H1 (cell line): Measurements from ENCODE around the gene MTCH2. TPM values are rescaled to one million over a fixed set of nuclear protein-coding genes. Genes with fewer than 3 reads are reported as not detected.

Experiments used
- CTCF ChIA-PET: fragments of 300-600 bp; sonication (Branson Sonifier 250); formaldehyde crosslinking; loops from one replicate; lab custom pipeline; 2021; ENCODE audit not compliant: partially characterized antibody; lab: Charles Lee
- POLR2A ChIA-PET: fragments of 300-600 bp; sonication (Branson Sonifier 250); formaldehyde crosslinking; loops from one replicate; lab custom pipeline; 2021; ENCODE audit warnings: inconsistent platforms; ENCODE audit not compliant: partially characterized antibody; lab: Charles Lee
- DNase-seq, 2 experiments: peaks; one replicate each; pipeline versions ENCODE4 v3.0.0 to v3.0.0-alpha.2; 2010 to 2022; ENCODE audit warnings: low spot score in 2 of 2, low read depth in 1 of 2, mixed read lengths in 1 of 2
- FAIRE-seq: peaks from 2 replicates; lab custom pipeline; 2011; peaks lifted over from hg19 to GRCh38; lab: Jason Lieb, UNC
- H2AFZ ChIP-seq: 2 replicates; pipeline ENCODE4 v1.8.1; 2012; ENCODE audit warnings: low read length, inconsistent platforms
- H2AK5ac ChIP-seq: 2 replicates; pipeline ENCODE4 v1.6.1; 2013; ENCODE audit warnings: low read depth, low read length
- H2BK120ac ChIP-seq: replicated peaks from 2 replicates; pipeline ENCODE3; 2013; ENCODE audit warnings: low read depth, low read length, inconsistent platforms
- H2BK12ac ChIP-seq: 2 replicates; pipeline ENCODE4 v1.6.1; 2013; ENCODE audit warnings: low read depth, low read length
- H2BK15ac ChIP-seq: 2 replicates; pipeline ENCODE4 v1.6.1; 2013; ENCODE audit warnings: low read length
- H2BK20ac ChIP-seq: 2 replicates; pipeline ENCODE4 v1.6.1; 2013; ENCODE audit warnings: low read length
- H2BK5ac ChIP-seq: 2 replicates; pipeline ENCODE4 v1.6.1; 2013; ENCODE audit warnings: low read depth, low read length
- H3K14ac ChIP-seq: 2 replicates; pipeline ENCODE4 v1.6.1; 2013; ENCODE audit warnings: inconsistent platforms; ENCODE audit not compliant: insufficient read length
- H3K18ac ChIP-seq: 2 replicates; pipeline ENCODE4 v1.6.1; 2013; ENCODE audit warnings: low read length; ENCODE audit errors: extremely low read depth
- H3K23ac ChIP-seq: 2 replicates; pipeline ENCODE4 v1.6.1; 2013; ENCODE audit warnings: inconsistent platforms; ENCODE audit not compliant: insufficient read length
- H3K23me2 ChIP-seq: 2 replicates; pipeline ENCODE4 v1.6.1; 2013; ENCODE audit warnings: low read depth, low read length
- H3K27ac ChIP-seq: 2 replicates; pipeline ENCODE4 v1.6.1; 2011; ENCODE audit warnings: low read depth, low read length, inconsistent platforms
- H3K27me3 ChIP-seq, 4 experiments: replicated peaks in 1 of 4; 1 replicate in 1 of 4; 2 replicates in 3 of 4; pipeline versions ENCODE4 v1.6.1 to v1.8.1; 2011 to 2013; ENCODE audit warnings: low read length in 3 of 4, mild to moderate bottlenecking in 3 of 4, inconsistent platforms in 2 of 4, mixed read lengths in 2 of 4, moderate library complexity in 1 of 4; ENCODE audit not compliant: control insufficient read depth in 3 of 4, insufficient read depth in 3 of 4; ENCODE audit errors: extremely low read depth in 1 of 4
- H3K36me3 ChIP-seq, 4 experiments: 2 replicates each; pipeline versions ENCODE4 v1.6.1 to v1.8.1; 2011 to 2013; ENCODE audit warnings: mild to moderate bottlenecking in 4 of 4, low read length in 3 of 4, moderate library complexity in 2 of 4, control low read depth in 1 of 4, inconsistent platforms in 1 of 4; ENCODE audit not compliant: insufficient read depth in 4 of 4, control insufficient read depth in 2 of 4
- H3K4ac ChIP-seq: replicated peaks from 2 replicates; pipeline ENCODE3; 2013; ENCODE audit warnings: low read length, low read depth, mixed read lengths, inconsistent platforms; ENCODE audit not compliant: insufficient read length
- H3K4me1 ChIP-seq, 4 experiments: replicated peaks in 1 of 4; 1 replicate in 1 of 4; 2 replicates in 3 of 4; pipeline versions ENCODE4 v1.6.1 to v1.8.1; 2011 to 2013; ENCODE audit warnings: low read length in 3 of 4, inconsistent platforms in 2 of 4, mixed read lengths in 1 of 4; ENCODE audit not compliant: insufficient read depth in 4 of 4, control insufficient read depth in 3 of 4
- H3K4me2 ChIP-seq, 2 experiments: 2 replicates each; pipeline versions ENCODE4 v1.6.1 to v1.8.1; 2011 to 2013; ENCODE audit warnings: low read depth in 2 of 2, low read length in 2 of 2, control low read depth in 1 of 2, inconsistent platforms in 1 of 2, mild to moderate bottlenecking in 1 of 2; ENCODE audit not compliant: insufficient read depth in 1 of 2
- H3K4me3 ChIP-seq, 4 experiments: fragments of 200-600, 300-600 bp in 1 of 4; sonication (generic), shearing (Covaris generic), sonication (Bioruptor Twin) in 1 of 4; 2 replicates each; pipeline versions ENCODE4 v1.5.1 to v1.8.1; 2011 to 2016; ENCODE audit warnings: low read length in 4 of 4, low read depth in 3 of 4, control low read depth in 2 of 4, inconsistent platforms in 2 of 4, mild to moderate bottlenecking in 2 of 4, mixed read lengths in 1 of 4, moderate library complexity in 1 of 4; ENCODE audit not compliant: insufficient read depth in 2 of 4; ENCODE audit errors: extremely low read depth in 1 of 4
- H3K56ac ChIP-seq: replicated peaks from 2 replicates; pipeline ENCODE3; 2013; ENCODE audit warnings: low read depth, mild to moderate bottlenecking, mixed read lengths, low read length, inconsistent platforms; ENCODE audit not compliant: insufficient read length
- H3K79me1 ChIP-seq: 2 replicates; pipeline ENCODE4 v1.6.1; 2013; ENCODE audit warnings: low read depth, low read length, control low read depth
- H3K79me2 ChIP-seq, 2 experiments: 2 replicates each; pipeline versions ENCODE4 v1.6.1 to v1.8.1; 2012 to 2013; ENCODE audit warnings: low read length in 2 of 2, mild to moderate bottlenecking in 2 of 2, inconsistent platforms in 1 of 2; ENCODE audit not compliant: insufficient read depth in 2 of 2, control insufficient read depth in 1 of 2
- H3K9ac ChIP-seq, 4 experiments: replicated peaks in 1 of 4; 1 replicate in 1 of 4; 2 replicates in 3 of 4; pipeline versions ENCODE4 v1.6.1 to v1.8.1; 2011 to 2013; ENCODE audit warnings: low read depth in 3 of 4, low read length in 3 of 4, control low read depth in 2 of 4, mild to moderate bottlenecking in 2 of 4, moderate library complexity in 2 of 4, inconsistent platforms in 1 of 4; ENCODE audit errors: extremely low read depth in 1 of 4
- H3K9me3 ChIP-seq, 2 experiments: 2 replicates each; pipeline versions ENCODE4 v1.6.1 to v1.8.1; 2012 to 2013; ENCODE audit warnings: mild to moderate bottlenecking in 2 of 2, moderate library complexity in 2 of 2, control low read depth in 1 of 2, inconsistent platforms in 1 of 2, low read depth in 1 of 2, low read length in 1 of 2, mixed read lengths in 1 of 2; ENCODE audit not compliant: insufficient read depth in 2 of 2
- H4K20me1 ChIP-seq, 2 experiments: replicated peaks in 1 of 2; 2 replicates each; pipeline versions ENCODE3 to v1.8.1; 2011 to 2013; ENCODE audit warnings: inconsistent platforms in 2 of 2, low read length in 2 of 2, mild to moderate bottlenecking in 1 of 2; ENCODE audit not compliant: insufficient read depth in 2 of 2, control insufficient read depth in 1 of 2
- H4K5ac ChIP-seq: 2 replicates; pipeline ENCODE4 v1.6.1; 2013; ENCODE audit warnings: low read length, low read depth, mixed read lengths, inconsistent platforms; ENCODE audit not compliant: insufficient read length
- H4K8ac ChIP-seq: 2 replicates; pipeline ENCODE4 v1.8.0; 2013; ENCODE audit warnings: mild to moderate bottlenecking, moderate library complexity, low read length, inconsistent platforms; ENCODE audit not compliant: insufficient read depth; ENCODE audit errors: extremely low read depth
- H4K91ac ChIP-seq: replicated peaks from 2 replicates; pipeline ENCODE3; 2013; ENCODE audit warnings: low read length, mixed read lengths, inconsistent platforms; ENCODE audit not compliant: insufficient read length
- CTBP2 ChIP-seq: IDR thresholded peaks from 2 replicates; pipeline ENCODE4 v1.7.0; 2011; ENCODE audit warnings: borderline replicate concordance, mild to moderate bottlenecking, moderate library complexity, mixed read lengths, low read length; ENCODE audit not compliant: insufficient read depth, insufficient read length
- JUND ChIP-seq: IDR thresholded peaks from 2 replicates; pipeline ENCODE4 v1.6.1; 2011; ENCODE audit warnings: mild to moderate bottlenecking, improper control_type of control experiment, low read length
- KDM1A ChIP-seq: fragments of 200-600, 300-600 bp; sonication (generic); IDR thresholded peaks from 2 replicates; pipeline ENCODE4 v1.7.1; 2016; ENCODE audit warnings: mild to moderate bottlenecking, low read length, borderline replicate concordance
- SUZ12 ChIP-seq: fragments of 200-600 bp; sonication (generic); IDR thresholded peaks from 2 replicates; pipeline ENCODE4 v1.6.1; 2012; ENCODE audit warnings: mild to moderate bottlenecking, inconsistent platforms, low read length, moderate library complexity, mixed read lengths
- WGBS, 2 experiments: shearing (Covaris generic) in 1 of 2; methylation state at CpG; one replicate each; pipeline versions ENCODE4 v1.1.6 to v1.1.7; 2013 to 2015; ENCODE audit warnings: low lambda C conversion rate in 2 of 2, mixed read lengths in 2 of 2, inconsistent platforms in 1 of 2, low coverage in 1 of 2, missing lambda C conversion rate in 1 of 2; ENCODE audit not compliant: insufficient replicate concordance in 2 of 2, insufficient coverage in 1 of 2, insufficient read length in 1 of 2; ENCODE audit errors: extremely low coverage in 1 of 2, missing lambda C conversion rate in 1 of 2; 5-methylcytosine and 5-hydroxymethylcytosine counted together
- polyA plus RNA-seq, 7 experiments: library from polyadenylated mRNA; depleted of rRNA in 3 of 7; stranded (reverse) in 5 of 7; unstranded in 2 of 7; fragments of >200 nt in 5 of 7; fragments of 200-250 nt in 2 of 7; gene quantifications; 1 replicate in 5 of 7; 2 replicates in 1 of 7; 4 replicates in 1 of 7; pipeline versions ENCODE4 v1.2.1 to v1.2.3, GENCODE V29; 2011 to 2013; ENCODE audit warnings: missing spikeins in 2 of 7, mixed read lengths in 2 of 7
- total RNA-seq: library from RNA; stranded (reverse); fragmentation: NEBNext Ultra II Directional; extraction: Animal tissue kit (Norgen Biotek cat#: 25700); gene quantifications from 2 replicates; pipeline ENCODE4 v1.2.1, GENCODE V29; 2021

Gene MTCH2
- total and polyA plus RNA-seq, 2 of the 8 experiments (the other 6 are each of a cell fraction or from before 2014, with no cell fraction given) = 157 to 171 TPM

- CTCF ChIA-PET = interaction anchor here (0.7 to 2.8 kb wide), 3 partner anchors 16 to 260 kb away, joined by 3 to 8 read pairs (median 7); no protein-coding TSS in a partner anchor
- peak overlapping the region; percentile 49 to 94 (median 63); a peak in 5 of 8 replicates for H3K4me3 ChIP-seq
Observed at GRCh38 chr11:47592970-47593369, 49.4 kb downstream of the MTCH2 start.

More at GRCh38 chr11:47592970-47593369, 49.4 kb downstream of the MTCH2 start:
- H2BK120ac ChIP-seq = no peak overlapping the region
- H3K4ac ChIP-seq = no peak overlapping the region
- no peak overlapping the region for H2BK15ac ChIP-seq
- no peaks in the 10 kb centered on the region for H3K79me1 ChIP-seq
- no peak for FAIRE-seq
- no peak overlapping the region for H3K56ac ChIP-seq
- no peak overlapping the region for H3K27ac ChIP-seq
- H2BK5ac ChIP-seq = no peak overlapping the region
- no peak overlapping the region for H2BK12ac ChIP-seq
- H4K5ac ChIP-seq = no peak overlapping the region
- H3K23ac ChIP-seq = no peak overlapping the region
- no peak overlapping the region for H2AFZ ChIP-seq
- no peak overlapping the region for H3K18ac ChIP-seq
- H4K91ac ChIP-seq = no peak overlapping the region
- 95% methylated on average over 2 of the region's 2 CpGs; no CpG with 5 or more reads in 1 of the 2 experiments for WGBS, 2 experiments
- no peak overlapping the region for H2BK20ac ChIP-seq
- H3K4me2 ChIP-seq = peak overlapping the region; percentile 66 to 69
- H4K20me1 ChIP-seq = no peaks in the 10 kb centered on the region
- peaks cover 2% of the 10 kb centered on the region; the same call in 1 of the 2 replicates for H3K23me2 ChIP-seq
- peaks cover 0 to 32% (median 26%) of the 10 kb centered on the region in 4 experiments; a peak in 6 of 7 replicates for H3K27me3 ChIP-seq
- no peak overlapping the region for H2AK5ac ChIP-seq
- no peaks in the 10 kb centered on the region for H3K79me2 ChIP-seq
- POLR2A ChIA-PET = interaction anchor here (2.2 to 5.1 kb wide), 7 partner anchors 7 to 41 kb away, joined by 8 to 42 read pairs (median 10); partner anchors contain the start of genes FAM180B, KBTBD4, NDUFS3 and PTPMT1
- DNase-seq = no peak
- no peaks in the 10 kb centered on the region for H3K36me3 ChIP-seq
- no peak overlapping the region for H3K14ac ChIP-seq
- no peak overlapping the region for H4K8ac ChIP-seq
- H3K4me1 ChIP-seq = peaks cover 3 to 8% (median 4%) of the 10 kb centered on the region in 4 experiments; a peak in 6 of 7 replicates
- no peak for TF ChIP-seq JUND
- no peak for TF ChIP-seq CTBP2
- peak; percentile 34; the same call in 1 of the 2 replicates for TF ChIP-seq KDM1A
- no peak for TF ChIP-seq SUZ12
- H3K9me3 ChIP-seq = no peaks in the 10 kb centered on the region
- H3K9ac ChIP-seq = no peak overlapping the region
